K562 (cell line): Measurements from ENCODE around the gene MALAT1. TPM values are rescaled to one million over a fixed set of nuclear protein-coding genes. Genes with fewer than 3 reads are reported as not detected.
A peak's percentile ranks its signal among the peaks of the same experiment; 100 is the strongest.

ENCODE experiments used
- CHD1 ChIP-seq: fragments of 200-600 bp; sonication (generic); IDR thresholded peaks from one replicate; pipeline ENCODE4 v1.6.1; 2012; ENCODE audit warnings: mild to moderate bottlenecking, moderate library complexity, low read length, inconsistent platforms
- HDAC1 ChIP-seq, 2 experiments: fragments of 450-650 bp; IDR thresholded peaks; 2 replicates each; pipeline ENCODE4 v1.6.1; 2016 to 2017; ENCODE audit warnings: inconsistent platforms in 1 of 2, mild to moderate bottlenecking in 1 of 2, moderate library complexity in 1 of 2
- POLR2A ChIP-seq: fragments of 450-650 bp; conservative IDR thresholded peaks from 2 replicates; pipeline ENCODE4 v1.6.1; 2016
- TAF1 ChIP-seq: IDR thresholded peaks from 2 replicates; pipeline ENCODE4 v1.6.1; 2011; ENCODE audit warnings: mild to moderate bottlenecking, low read length, moderate library complexity; ENCODE audit not compliant: insufficient read depth, control insufficient read depth, severe bottlenecking; ENCODE audit errors: extremely low read depth
- ZNF324 ChIP-seq: fragments of 250-450 bp; sonication (Bioruptor Pico); IDR thresholded peaks from 2 replicates; pipeline ENCODE4 v1.4.0; 2020; ENCODE audit warnings: mild to moderate bottlenecking
- polyA plus RNA-seq, 8 experiments: library from polyadenylated mRNA; depleted of rRNA in 4 of 8; stranded (reverse) in 5 of 8; unstranded in 3 of 8; fragments of >200 nt; fragmentation: Nextera tagmentation in 2 of 8; fragmentation: Illumina TruSeq in 1 of 8; extraction: Ambion mirVana in 2 of 8; extraction: Trizol in 1 of 8; gene quantifications; 2 replicates each; pipeline versions ENCODE4 v1.2.1 to v1.2.3, GENCODE V29; 2011 to 2014; ENCODE audit warnings: inconsistent platforms in 1 of 8, missing spikeins in 1 of 8
- total RNA-seq, 7 experiments: library from RNA; depleted of rRNA in 6 of 7; stranded (reverse); fragments of >200 nt in 6 of 7; fragmentation: Illumina TruSeq in 2 of 7; extraction: Trizol in 2 of 7; gene quantifications; 2 replicates each; pipeline versions ENCODE4 v1.2.1 to v1.2.3, GENCODE V29; 2011 to 2021; ENCODE audit warnings: low replicate concordance in 1 of 7
- TF ChIP-seq, protein P1 (sequence below), 2 experiments: fragments of 450-650 bp; IDR thresholded peaks; 2 replicates each; pipeline ENCODE4 v1.6.1; 2016
- TF ChIP-seq, protein P2 (sequence below): sonication (generic); formaldehyde crosslinking; IDR thresholded peaks from 2 replicates; pipeline ENCODE4 v1.8.0; 2023; ENCODE audit warnings: mild to moderate bottlenecking, missing genetic modification reagents
- TF ChIP-seq, protein P3 (sequence below): sonication (generic); formaldehyde crosslinking; IDR thresholded peaks from 2 replicates; pipeline ENCODE4 v1.8.0; 2022; ENCODE audit warnings: mild to moderate bottlenecking, missing genetic modification reagents, borderline replicate concordance
- TF ChIP-seq, protein P4 (sequence below): fragments of 150-350 bp; conservative IDR thresholded peaks from 2 replicates; pipeline ENCODE4 v1.6.1; 2014; ENCODE audit warnings: low read length
- TF ChIP-seq, protein P5 (sequence below): sonication (generic); formaldehyde crosslinking; IDR thresholded peaks from 2 replicates; pipeline ENCODE4 v1.8.1; 2023; ENCODE audit warnings: mild to moderate bottlenecking, missing genetic modification reagents
- TF ChIP-seq, protein P6 (sequence below): IDR thresholded peaks from 3 replicates; pipeline ENCODE4 v1.6.1; 2011; ENCODE audit warnings: borderline replicate concordance, mild to moderate bottlenecking; ENCODE audit not compliant: insufficient read length, insufficient read depth

Gene MALAT1
- total and polyA plus RNA-seq, 9 of the 15 experiments (the other 6 are each of a cell fraction or from before 2014, with no cell fraction given) = 363 to 8,715 (median 2,351) TPM

DNA sequence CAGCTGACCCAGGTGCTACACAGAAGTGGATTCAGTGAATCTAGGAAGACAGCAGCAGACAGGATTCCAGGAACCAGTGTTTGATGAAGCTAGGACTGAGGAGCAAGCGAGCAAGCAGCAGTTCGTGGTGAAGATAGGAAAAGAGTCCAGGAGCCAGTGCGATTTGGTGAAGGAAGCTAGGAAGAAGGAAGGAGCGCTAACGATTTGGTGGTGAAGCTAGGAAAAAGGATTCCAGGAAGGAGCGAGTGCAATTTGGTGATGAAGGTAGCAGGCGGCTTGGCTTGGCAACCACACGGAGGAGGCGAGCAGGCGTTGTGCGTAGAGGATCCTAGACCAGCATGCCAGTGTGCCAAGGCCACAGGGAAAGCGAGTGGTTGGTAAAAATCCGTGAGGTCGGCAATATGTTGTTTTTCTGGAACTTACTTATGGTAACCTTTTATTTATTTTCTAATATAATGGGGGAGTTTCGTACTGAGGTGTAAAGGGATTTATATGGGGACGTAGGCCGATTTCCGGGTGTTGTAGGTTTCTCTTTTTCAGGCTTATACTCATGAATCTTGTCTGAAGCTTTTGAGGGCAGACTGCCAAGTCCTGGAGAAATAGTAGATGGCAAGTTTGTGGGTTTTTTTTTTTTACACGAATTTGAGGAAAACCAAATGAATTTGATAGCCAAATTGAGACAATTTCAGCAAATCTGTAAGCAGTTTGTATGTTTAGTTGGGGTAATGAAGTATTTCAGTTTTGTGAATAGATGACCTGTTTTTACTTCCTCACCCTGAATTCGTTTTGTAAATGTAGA, 1.7 kb downstream of the MALAT1 start (continued):
- peak; percentile 74 for TF ChIP-seq TAF1
- TF ChIP-seq HDAC1 (IDR thresholded peaks at IDR 0.05) = peak in 1 of 2 experiments; percentile 71; a peak in 2 of 4 replicates
- TF ChIP-seq, protein P1, sequence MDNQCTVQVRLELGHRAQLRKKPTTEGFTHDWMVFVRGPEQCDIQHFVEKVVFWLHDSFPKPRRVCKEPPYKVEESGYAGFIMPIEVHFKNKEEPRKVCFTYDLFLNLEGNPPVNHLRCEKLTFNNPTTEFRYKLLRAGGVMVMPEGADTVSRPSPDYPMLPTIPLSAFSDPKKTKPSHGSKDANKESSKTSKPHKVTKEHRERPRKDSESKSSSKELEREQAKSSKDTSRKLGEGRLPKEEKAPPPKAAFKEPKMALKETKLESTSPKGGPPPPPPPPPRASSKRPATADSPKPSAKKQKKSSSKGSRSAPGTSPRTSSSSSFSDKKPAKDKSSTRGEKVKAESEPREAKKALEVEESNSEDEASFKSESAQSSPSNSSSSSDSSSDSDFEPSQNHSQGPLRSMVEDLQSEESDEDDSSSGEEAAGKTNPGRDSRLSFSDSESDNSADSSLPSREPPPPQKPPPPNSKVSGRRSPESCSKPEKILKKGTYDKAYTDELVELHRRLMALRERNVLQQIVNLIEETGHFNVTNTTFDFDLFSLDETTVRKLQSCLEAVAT (IDR thresholded peaks at IDR 0.05) = peak; percentile 100
- TF ChIP-seq, protein P2, sequence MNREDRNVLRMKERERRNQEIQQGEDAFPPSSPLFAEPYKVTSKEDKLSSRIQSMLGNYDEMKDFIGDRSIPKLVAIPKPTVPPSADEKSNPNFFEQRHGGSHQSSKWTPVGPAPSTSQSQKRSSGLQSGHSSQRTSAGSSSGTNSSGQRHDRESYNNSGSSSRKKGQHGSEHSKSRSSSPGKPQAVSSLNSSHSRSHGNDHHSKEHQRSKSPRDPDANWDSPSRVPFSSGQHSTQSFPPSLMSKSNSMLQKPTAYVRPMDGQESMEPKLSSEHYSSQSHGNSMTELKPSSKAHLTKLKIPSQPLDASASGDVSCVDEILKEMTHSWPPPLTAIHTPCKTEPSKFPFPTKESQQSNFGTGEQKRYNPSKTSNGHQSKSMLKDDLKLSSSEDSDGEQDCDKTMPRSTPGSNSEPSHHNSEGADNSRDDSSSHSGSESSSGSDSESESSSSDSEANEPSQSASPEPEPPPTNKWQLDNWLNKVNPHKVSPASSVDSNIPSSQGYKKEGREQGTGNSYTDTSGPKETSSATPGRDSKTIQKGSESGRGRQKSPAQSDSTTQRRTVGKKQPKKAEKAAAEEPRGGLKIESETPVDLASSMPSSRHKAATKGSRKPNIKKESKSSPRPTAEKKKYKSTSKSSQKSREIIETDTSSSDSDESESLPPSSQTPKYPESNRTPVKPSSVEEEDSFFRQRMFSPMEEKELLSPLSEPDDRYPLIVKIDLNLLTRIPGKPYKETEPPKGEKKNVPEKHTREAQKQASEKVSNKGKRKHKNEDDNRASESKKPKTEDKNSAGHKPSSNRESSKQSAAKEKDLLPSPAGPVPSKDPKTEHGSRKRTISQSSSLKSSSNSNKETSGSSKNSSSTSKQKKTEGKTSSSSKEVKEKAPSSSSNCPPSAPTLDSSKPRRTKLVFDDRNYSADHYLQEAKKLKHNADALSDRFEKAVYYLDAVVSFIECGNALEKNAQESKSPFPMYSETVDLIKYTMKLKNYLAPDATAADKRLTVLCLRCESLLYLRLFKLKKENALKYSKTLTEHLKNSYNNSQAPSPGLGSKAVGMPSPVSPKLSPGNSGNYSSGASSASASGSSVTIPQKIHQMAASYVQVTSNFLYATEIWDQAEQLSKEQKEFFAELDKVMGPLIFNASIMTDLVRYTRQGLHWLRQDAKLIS (CRISPR knock-in tag) = peak; percentile 100
- peak; percentile 100 for TF ChIP-seq CHD1
- TF ChIP-seq, protein P3, sequence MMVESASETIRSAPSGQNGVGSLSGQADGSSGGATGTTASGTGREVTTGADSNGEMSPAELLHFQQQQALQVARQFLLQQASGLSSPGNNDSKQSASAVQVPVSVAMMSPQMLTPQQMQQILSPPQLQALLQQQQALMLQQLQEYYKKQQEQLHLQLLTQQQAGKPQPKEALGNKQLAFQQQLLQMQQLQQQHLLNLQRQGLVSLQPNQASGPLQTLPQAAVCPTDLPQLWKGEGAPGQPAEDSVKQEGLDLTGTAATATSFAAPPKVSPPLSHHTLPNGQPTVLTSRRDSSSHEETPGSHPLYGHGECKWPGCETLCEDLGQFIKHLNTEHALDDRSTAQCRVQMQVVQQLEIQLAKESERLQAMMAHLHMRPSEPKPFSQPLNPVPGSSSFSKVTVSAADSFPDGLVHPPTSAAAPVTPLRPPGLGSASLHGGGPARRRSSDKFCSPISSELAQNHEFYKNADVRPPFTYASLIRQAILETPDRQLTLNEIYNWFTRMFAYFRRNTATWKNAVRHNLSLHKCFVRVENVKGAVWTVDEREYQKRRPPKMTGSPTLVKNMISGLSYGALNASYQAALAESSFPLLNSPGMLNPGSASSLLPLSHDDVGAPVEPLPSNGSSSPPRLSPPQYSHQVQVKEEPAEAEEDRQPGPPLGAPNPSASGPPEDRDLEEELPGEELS (CRISPR knock-in tag) = peak; percentile 81
- TF ChIP-seq ZNF324 (CRISPR knock-in tag) = 0 out of 2 replicates have a peak, but pooled peaks have one; percentile 47
- TF ChIP-seq, protein P4, sequence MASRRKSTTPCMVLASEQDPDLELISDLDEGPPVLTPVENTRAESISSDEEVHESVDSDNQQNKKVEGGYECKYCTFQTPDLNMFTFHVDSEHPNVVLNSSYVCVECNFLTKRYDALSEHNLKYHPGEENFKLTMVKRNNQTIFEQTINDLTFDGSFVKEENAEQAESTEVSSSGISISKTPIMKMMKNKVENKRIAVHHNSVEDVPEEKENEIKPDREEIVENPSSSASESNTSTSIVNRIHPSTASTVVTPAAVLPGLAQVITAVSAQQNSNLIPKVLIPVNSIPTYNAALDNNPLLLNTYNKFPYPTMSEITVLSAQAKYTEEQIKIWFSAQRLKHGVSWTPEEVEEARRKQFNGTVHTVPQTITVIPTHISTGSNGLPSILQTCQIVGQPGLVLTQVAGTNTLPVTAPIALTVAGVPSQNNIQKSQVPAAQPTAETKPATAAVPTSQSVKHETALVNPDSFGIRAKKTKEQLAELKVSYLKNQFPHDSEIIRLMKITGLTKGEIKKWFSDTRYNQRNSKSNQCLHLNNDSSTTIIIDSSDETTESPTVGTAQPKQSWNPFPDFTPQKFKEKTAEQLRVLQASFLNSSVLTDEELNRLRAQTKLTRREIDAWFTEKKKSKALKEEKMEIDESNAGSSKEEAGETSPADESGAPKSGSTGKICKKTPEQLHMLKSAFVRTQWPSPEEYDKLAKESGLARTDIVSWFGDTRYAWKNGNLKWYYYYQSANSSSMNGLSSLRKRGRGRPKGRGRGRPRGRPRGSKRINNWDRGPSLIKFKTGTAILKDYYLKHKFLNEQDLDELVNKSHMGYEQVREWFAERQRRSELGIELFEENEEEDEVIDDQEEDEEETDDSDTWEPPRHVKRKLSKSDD = 0 out of 2 replicates have a peak, but pooled peaks have one; percentile 64
- peak; percentile 99 for TF ChIP-seq POLR2A
- TF ChIP-seq, protein P5, sequence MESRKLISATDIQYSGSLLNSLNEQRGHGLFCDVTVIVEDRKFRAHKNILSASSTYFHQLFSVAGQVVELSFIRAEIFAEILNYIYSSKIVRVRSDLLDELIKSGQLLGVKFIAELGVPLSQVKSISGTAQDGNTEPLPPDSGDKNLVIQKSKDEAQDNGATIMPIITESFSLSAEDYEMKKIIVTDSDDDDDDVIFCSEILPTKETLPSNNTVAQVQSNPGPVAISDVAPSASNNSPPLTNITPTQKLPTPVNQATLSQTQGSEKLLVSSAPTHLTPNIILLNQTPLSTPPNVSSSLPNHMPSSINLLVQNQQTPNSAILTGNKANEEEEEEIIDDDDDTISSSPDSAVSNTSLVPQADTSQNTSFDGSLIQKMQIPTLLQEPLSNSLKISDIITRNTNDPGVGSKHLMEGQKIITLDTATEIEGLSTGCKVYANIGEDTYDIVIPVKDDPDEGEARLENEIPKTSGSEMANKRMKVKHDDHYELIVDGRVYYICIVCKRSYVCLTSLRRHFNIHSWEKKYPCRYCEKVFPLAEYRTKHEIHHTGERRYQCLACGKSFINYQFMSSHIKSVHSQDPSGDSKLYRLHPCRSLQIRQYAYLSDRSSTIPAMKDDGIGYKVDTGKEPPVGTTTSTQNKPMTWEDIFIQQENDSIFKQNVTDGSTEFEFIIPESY (CRISPR knock-in tag) = 0 out of 2 replicates have a peak, but pooled peaks have one; percentile 34
- TF ChIP-seq, protein P6, sequence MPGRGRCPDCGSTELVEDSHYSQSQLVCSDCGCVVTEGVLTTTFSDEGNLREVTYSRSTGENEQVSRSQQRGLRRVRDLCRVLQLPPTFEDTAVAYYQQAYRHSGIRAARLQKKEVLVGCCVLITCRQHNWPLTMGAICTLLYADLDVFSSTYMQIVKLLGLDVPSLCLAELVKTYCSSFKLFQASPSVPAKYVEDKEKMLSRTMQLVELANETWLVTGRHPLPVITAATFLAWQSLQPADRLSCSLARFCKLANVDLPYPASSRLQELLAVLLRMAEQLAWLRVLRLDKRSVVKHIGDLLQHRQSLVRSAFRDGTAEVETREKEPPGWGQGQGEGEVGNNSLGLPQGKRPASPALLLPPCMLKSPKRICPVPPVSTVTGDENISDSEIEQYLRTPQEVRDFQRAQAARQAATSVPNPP = no peak
